Panc1 (cell line): ENCODE results near the gene KCTD19.

Experiments
- CTCF ChIP-seq: fragments of 450-650 bp; IDR thresholded peaks from 2 replicates; pipeline ENCODE4 v1.5.1; 2017; ENCODE audit warnings: mild to moderate bottlenecking
- POLR2AphosphoS5 ChIP-seq: IDR thresholded peaks from 2 replicates; pipeline ENCODE4 v1.6.1; 2012; ENCODE audit warnings: mild to moderate bottlenecking, low read depth, low read length, moderate library complexity
- REST ChIP-seq, 2 experiments: IDR thresholded peaks; 2 replicates each; pipeline ENCODE4 v1.6.1; 2011 to 2012; ENCODE audit warnings: low read depth in 2 of 2, control low read depth in 1 of 2, low read length in 1 of 2, mild to moderate bottlenecking in 1 of 2, moderate library complexity in 1 of 2; ENCODE audit not compliant: insufficient read depth in 1 of 2
- SIN3A ChIP-seq: IDR thresholded peaks from 2 replicates; pipeline ENCODE4 v1.6.1; 2012; ENCODE audit warnings: low read depth, mild to moderate bottlenecking, low read length, moderate library complexity, borderline replicate concordance; ENCODE audit not compliant: insufficient read depth

- TF ChIP-seq CTCF, result no peak
- no peak for TF ChIP-seq REST (IDR thresholded peaks at IDR 0.05; ENCODE audit: insufficient read depth in 1 of 2, low read depth in 2 of 2, low read length in 1 of 2)
- TF ChIP-seq POLR2AphosphoS5, result no peak
- TF ChIP-seq SIN3A, result no peak
Measured at GRCh38 chr16:67310561-67310960, 16.0 kb downstream of the KCTD19 start.
